Fibroblast of peridontal ligament (primary cell): ENCODE data around the gene NEU3.

Experiments used
- DNase-seq: peaks from one replicate; pipeline ENCODE4 v3.0.0-alpha.2; 2010; ENCODE audit errors: extremely low read depth

NEU3 gene

DNA sequence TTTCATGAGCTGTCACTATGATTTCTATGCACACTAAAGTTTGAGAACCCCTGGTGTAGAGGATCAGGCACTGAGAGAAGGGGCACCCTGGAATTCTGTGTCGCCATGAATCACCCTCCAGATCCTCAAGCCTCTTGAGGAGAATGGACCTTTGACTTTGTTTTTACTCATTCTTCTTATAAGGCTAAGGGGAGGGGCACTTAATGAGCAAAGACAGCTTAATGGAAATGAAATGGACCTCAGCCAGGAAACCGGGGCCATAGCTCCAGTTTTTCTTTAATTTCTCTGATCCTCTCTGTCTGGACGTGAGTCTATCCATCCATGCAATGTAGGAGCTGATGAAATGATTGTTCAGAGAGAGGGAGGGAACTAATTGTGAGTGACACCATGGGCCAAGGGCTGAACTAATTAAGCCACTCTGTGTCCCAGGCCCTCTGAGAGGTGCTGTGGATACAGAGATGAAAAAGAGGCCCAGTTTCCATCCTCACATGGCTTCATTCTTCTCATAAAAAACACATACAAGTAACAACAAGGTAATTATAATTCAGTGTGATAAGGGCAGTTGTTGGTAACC is 75.1 kb downstream of the NEU3 start:
- DNase-seq: no peak

DNA sequence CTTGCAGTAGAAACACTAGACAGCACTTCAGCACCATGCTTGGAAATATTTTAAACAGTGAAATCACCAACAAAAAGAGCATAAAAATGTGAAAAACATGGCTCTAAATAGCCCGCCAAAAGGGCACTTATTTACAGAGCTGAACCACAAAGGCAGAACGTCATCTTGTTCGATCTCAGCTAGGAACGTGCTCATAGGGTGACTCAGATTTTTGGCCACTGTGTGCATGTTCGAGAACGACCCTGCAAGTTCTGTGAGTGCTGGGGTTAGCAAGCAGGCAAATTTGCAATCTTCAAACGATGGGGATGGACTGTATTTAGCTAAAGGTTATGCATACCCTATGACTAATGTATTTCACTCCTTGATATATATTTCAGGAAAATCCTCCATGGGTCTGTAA is 77.3 kb downstream of the NEU3 start:
- no peak for DNase-seq
